Fibroblast of skin of right biceps (primary cell): ENCODE measurements around the gene SMC1A.

Source experiments
- DNase-seq: peaks from one replicate; pipeline ENCODE4 v3.0.0-alpha.2; 2013

Gene SMC1A

DNA sequence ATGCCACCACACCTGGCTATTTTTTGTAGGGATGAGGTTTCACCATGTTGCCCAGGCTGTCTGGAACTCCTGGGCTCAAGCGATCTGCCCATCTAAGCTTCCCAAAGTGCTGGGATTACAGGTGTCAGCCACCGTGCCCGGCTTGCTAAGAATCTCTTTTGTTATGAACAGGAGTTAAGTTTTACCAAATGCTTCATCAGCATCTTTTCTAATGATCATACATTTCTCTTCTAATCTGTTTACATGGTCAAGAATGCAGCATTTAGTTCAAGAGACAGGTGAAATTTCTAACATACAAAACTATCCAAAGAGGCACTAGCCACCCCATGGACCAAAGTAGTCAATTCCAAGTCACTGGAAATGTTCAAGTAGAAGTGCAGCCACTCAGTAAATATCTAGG, 88.6 kb downstream of the SMC1A start:
- no peak for DNase-seq

GRCh38 chrX:53332204-53332603, 90.2 kb downstream of the SMC1A start:
- no peak for DNase-seq

DNA sequence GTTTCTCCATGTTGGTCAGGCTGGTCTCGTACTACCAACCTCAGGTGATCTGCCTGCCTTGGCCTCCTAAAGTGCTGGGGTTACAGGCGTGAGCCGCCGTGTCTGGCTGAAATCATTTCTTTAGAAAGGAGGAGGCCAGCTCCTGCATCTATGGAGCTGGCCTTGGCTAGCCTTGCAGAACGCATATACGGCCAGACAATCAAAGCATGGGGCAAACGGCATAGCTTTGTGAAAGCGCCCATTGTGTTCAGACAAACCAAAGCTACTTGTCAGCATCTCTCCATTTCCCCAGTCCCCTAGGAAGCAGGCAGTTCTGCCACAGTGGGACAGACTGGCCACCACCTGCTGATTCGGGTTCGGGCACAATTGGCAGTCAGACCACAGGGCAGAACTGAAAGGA, 92.1 kb downstream of the SMC1A start:
- DNase-seq = no peak

DNA sequence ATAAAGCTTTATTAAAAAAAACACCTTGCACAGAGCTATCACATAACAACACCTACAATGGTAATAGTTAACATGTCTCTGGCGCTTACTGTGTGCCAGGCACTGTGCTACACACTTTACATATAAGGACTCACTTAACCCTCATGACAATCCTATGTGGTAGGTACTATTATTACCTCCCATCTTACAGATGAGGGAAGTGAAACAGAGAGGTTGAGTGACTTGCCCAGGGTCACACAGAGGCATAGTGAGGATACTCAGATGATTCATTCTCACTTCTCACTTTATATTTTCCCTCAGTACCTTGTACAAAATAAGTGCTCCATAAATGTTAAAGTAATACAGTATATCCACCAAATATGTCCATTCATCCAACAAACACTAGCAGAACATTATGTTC, 97.7 kb downstream of the SMC1A start:
- DNase-seq = no peak
